Measurements from ENCODE around the gene HTRA3.
A peak's percentile ranks its signal among the peaks of the same experiment; 100 is the strongest.
"Not testable (repeated sequence)": the region's sequence is repeated elsewhere in the genome, so short reads cannot be mapped to it uniquely, and the experiment has no call there.

Gene HTRA3

DNA sequence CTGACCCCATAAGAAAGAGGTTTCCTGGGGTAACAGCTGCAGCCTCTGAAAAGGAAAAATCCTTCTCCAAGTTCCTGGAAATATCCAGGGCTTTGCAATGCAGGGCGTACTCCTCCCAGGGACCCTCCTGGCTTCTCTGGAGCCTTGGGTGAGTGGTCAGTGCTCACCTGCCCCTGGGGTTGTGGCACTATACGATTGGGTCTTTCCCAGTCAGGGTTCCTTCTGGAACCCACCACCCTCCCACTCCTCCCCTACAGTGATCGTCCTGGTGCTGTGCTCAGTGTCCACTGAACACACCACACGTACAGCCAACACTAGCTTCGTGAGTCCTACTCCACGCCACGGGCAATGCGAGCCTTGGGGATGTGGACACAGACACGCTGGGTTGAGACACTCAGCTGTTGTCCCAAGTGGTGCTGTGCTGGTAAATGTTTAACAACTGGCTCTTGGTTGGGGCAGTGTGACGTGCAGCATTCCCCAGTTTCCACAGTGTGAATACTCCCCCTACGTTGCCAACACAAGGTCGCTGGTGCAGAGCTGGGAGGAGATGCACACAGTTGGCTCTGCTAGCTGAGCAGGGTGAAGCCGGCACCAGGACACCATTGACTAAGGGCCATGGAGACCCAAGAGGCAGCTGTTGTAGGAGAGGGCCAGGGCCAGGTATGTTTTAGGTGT lies 65.4 kb downstream of the HTRA3 start:
- no peak overlapping the region for H3K4me3 ChIP-seq (replicated peaks; ENCODE audit: low read depth, low read length)
- DNase-seq (ENCODE audit: extremely low read depth, low read depth): no peak
- TF ChIP-seq CTCF (IDR thresholded peaks at IDR 0.05; ENCODE audit: low read depth, low read length, missing control alignments): no peak

- TF ChIP-seq CTCF (IDR thresholded peaks at IDR 0.05; ENCODE audit: low read depth, low read length, missing control alignments): no peak
- DNase-seq (ENCODE audit: extremely low read depth, low read depth): no peak
Observed at GRCh38 chr4:8335848-8336247, 66.3 kb downstream of the HTRA3 start.

GRCh38 chr4:8336412-8337075 lies 67.0 kb downstream of the HTRA3 start:
- no peak for TF ChIP-seq CTCF (IDR thresholded peaks at IDR 0.05; ENCODE audit: low read depth, low read length, missing control alignments)
- H3K4me3 ChIP-seq (replicated peaks; ENCODE audit: low read depth, low read length): no peak overlapping the region
- peak; percentile 22 for DNase-seq (ENCODE audit: extremely low read depth, low read depth)

More at GRCh38 chr4:8335848-8336247, 66.3 kb downstream of the HTRA3 start:
- H3K4me3 ChIP-seq (replicated peaks; ENCODE audit: low read depth, low read length): no peak overlapping the region

GRCh38 chr4:8338351-8338961 lies 68.9 kb downstream of the HTRA3 start:
- no peak for TF ChIP-seq CTCF (IDR thresholded peaks at IDR 0.05; ENCODE audit: low read depth, low read length, missing control alignments)
- H3K4me3 ChIP-seq (replicated peaks; ENCODE audit: low read depth, low read length): no peak overlapping the region
- DNase-seq (ENCODE audit: extremely low read depth, low read depth): no peak

DNA sequence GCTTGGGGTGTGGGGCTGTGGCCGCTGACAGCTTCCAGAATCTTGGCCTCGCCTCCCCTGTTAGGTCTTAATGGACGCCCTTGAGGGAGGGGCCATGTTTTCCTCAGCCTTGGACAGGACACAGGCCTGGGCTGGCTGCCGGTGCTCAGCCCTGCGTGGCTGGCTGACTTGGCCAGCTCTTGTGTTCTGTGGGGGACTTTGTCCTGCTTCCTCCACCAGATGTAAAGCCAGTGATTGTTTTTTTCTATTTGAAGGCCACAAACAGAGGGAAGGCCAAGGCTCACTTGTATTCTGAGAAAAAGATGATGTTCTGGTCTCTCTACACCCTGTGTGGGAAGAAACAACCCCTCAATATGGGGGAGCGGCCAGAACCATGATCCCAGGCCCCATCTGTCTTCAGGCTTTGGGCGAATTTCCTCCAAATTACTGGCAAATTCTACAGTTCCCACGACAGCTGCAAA lies 71.3 kb downstream of the HTRA3 start:
- H3K4me3 ChIP-seq (replicated peaks; ENCODE audit: low read depth, low read length): no peak overlapping the region
- no peak for TF ChIP-seq CTCF (IDR thresholded peaks at IDR 0.05; ENCODE audit: low read depth, low read length, missing control alignments)
- DNase-seq (ENCODE audit: extremely low read depth, low read depth): no peak

DNA sequence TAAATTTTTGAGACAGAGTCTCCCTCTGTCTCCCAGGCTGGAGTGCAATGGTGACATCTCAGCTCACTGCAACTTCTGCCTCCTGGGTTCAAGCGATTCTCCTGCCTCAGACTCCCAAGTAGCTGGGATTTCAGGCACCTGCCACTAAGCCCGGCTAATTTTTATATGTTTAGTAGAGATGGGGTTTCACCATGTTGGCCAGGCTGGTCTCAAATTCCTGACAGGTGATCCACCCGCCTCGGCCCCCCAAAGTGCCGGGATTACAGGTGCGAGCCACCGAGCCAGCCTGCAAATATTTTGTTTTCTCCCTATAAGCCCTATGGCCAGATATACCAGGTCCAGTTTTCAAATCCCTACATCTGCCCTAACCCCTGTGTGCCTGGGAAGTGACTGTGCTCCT lies 71.7 kb downstream of the HTRA3 start:
- not testable (repeated sequence) for H3K4me3 ChIP-seq (replicated peaks; ENCODE audit: low read depth, low read length); DNase-seq (ENCODE audit: extremely low read depth, low read depth)

GRCh38 chr4:8341691-8342090 lies 72.1 kb downstream of the HTRA3 start:
- DNase-seq (ENCODE audit: extremely low read depth, low read depth): no peak
- TF ChIP-seq CTCF (IDR thresholded peaks at IDR 0.05; ENCODE audit: low read depth, low read length, missing control alignments): no peak
- H3K4me3 ChIP-seq (replicated peaks; ENCODE audit: low read depth, low read length): no peak overlapping the region

All from HFF-Myc (cell line).